ENCODE results near the gene TEKT1.

- TF ChIP-seq MAZ (CRISPR knock-in tag; conservative IDR thresholded peaks at IDR 0.05 in 1 of 2, IDR thresholded peaks at IDR 0.05 in 1 of 2) (no peak), NCOA2 (IDR thresholded peaks at IDR 0.05; ENCODE audit: partially characterized antibody in 2 of 2) (no peak), SIRT6 (IDR thresholded peaks at IDR 0.05; ENCODE audit: low read depth, low read length) (no peak), MYC (IDR thresholded peaks at IDR 0.05; ENCODE audit: low read depth, low read length) (no peak), MYC (CRISPR knock-in tag; IDR thresholded peaks at IDR 0.05; ENCODE audit: borderline replicate concordance, low read depth) (no peak), ZNF175 (CRISPR knock-in tag; IDR thresholded peaks at IDR 0.05; ENCODE audit: low read depth) (no peak), XRCC4 (IDR thresholded peaks at IDR 0.05; ENCODE audit: extremely low read depth, insufficient read depth, insufficient read length) (no peak), ZNF707 (CRISPR knock-in tag; conservative IDR thresholded peaks at IDR 0.05) (no peak), CXXC5 (CRISPR knock-in tag; IDR thresholded peaks at IDR 0.05) (no peak), ZNF511 (CRISPR knock-in tag; IDR thresholded peaks at IDR 0.05) (no peak), ZBTB33 (CRISPR knock-in tag; IDR thresholded peaks at IDR 0.05) (no peak)
- TF ChIP-seq, protein P1, sequence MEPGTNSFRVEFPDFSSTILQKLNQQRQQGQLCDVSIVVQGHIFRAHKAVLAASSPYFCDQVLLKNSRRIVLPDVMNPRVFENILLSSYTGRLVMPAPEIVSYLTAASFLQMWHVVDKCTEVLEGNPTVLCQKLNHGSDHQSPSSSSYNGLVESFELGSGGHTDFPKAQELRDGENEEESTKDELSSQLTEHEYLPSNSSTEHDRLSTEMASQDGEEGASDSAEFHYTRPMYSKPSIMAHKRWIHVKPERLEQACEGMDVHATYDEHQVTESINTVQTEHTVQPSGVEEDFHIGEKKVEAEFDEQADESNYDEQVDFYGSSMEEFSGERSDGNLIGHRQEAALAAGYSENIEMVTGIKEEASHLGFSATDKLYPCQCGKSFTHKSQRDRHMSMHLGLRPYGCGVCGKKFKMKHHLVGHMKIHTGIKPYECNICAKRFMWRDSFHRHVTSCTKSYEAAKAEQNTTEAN (CRISPR knock-in tag; IDR thresholded peaks at IDR 0.05), result no peak
These were observed 35.3 kb downstream of the TEKT1 start for GRCh38 chr17:6796017-6796886.
